Measurements from ENCODE around the gene MCU. TPM values are rescaled to one million over a fixed set of nuclear protein-coding genes. Genes with fewer than 3 reads are reported as not detected.

The MCU gene
- total and polyA plus RNA-seq, 2 of the 8 experiments (the other 6 are each of a cell fraction or from before 2014, with no cell fraction given): 51.6 to 62.2 TPM

DNA sequence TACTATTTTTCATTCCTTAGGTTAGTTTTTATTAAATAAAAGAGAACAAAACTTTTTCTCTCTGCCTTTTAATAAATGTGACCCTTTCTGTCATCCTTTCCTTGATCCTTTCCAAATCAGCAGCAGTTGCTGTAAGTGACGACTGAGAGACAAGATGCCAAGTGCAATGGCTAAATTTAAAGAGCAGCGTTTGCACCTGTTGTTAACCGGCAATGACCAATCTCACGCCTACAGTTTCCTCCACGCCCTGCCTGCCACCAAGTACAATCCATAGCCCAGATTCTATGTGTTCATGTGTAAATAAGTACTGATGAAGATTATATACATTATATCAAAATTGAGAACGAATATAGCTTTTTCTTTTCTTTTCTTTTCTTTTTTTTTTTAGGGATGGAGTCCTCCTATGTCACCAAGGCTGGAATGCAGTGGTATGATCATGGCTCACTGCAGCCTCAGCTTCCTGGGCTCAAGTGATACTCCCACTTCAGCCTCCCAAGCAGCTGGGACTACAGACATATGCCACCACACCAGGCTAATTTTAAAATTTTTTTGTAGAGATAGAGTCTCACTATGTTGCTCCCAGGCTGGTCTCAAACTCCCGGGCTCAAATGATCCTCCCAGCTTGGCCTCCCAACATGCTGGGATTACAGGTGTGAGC, 6.5 kb upstream of the MCU start:
- Histone ChIP-seq H2AK5ac (ENCODE audit: low read depth, low read length) (no peak overlapping the region), H4K20me1 (replicated peaks in 1 of 2; ENCODE audit: control insufficient read depth in 1 of 2, insufficient read depth in 2 of 2, low read length in 2 of 2) (no peaks in the 10 kb centered on the region), H2BK15ac (ENCODE audit: low read length) (no peak overlapping the region), H3K23ac (ENCODE audit: insufficient read length) (no peak overlapping the region), H3K27ac (ENCODE audit: low read depth, low read length) (no peak overlapping the region), H3K4me3 (ENCODE audit: extremely low read depth in 1 of 4, insufficient read depth in 2 of 4, low read depth in 3 of 4, low read length in 4 of 4) (no peak overlapping the region), H2BK12ac (ENCODE audit: low read depth, low read length) (no peak overlapping the region), H3K9me3 (ENCODE audit: insufficient read depth in 2 of 2, low read depth in 1 of 2, low read length in 1 of 2) (no peaks in the 10 kb centered on the region), H2BK120ac (replicated peaks; ENCODE audit: low read depth, low read length) (no peak overlapping the region), H3K4me1 (replicated peaks in 1 of 4; ENCODE audit: control insufficient read depth in 3 of 4, insufficient read depth in 4 of 4, low read length in 3 of 4) (no peaks in the 10 kb centered on the region), H2AFZ (ENCODE audit: low read length) (no peak overlapping the region), H3K9ac (replicated peaks in 1 of 4; ENCODE audit: extremely low read depth in 1 of 4, low read depth in 3 of 4, low read length in 3 of 4) (no peak overlapping the region), H3K36me3 (ENCODE audit: control insufficient read depth in 2 of 4, insufficient read depth in 4 of 4, low read length in 3 of 4) (no peaks in the 10 kb centered on the region), H3K27me3 (replicated peaks in 1 of 4; ENCODE audit: control insufficient read depth in 3 of 4, extremely low read depth in 1 of 4, insufficient read depth in 3 of 4, low read length in 3 of 4) (no peaks in the 10 kb centered on the region), H3K4me2 (ENCODE audit: insufficient read depth in 1 of 2, low read depth in 2 of 2, low read length in 2 of 2) (no peak overlapping the region), H4K5ac (ENCODE audit: insufficient read length, low read depth, low read length) (no peak overlapping the region), H2BK20ac (ENCODE audit: low read length) (no peak overlapping the region), H4K8ac (ENCODE audit: extremely low read depth, insufficient read depth, low read length) (no peak overlapping the region), H3K79me1 (ENCODE audit: low read depth, low read length) (no peaks in the 10 kb centered on the region), H3K79me2 (ENCODE audit: control insufficient read depth in 1 of 2, insufficient read depth in 2 of 2, low read length in 2 of 2) (no peaks in the 10 kb centered on the region), H3K23me2 (ENCODE audit: low read depth, low read length) (no peaks in the 10 kb centered on the region), H4K91ac (replicated peaks; ENCODE audit: insufficient read length, low read length) (no peak overlapping the region), H3K56ac (replicated peaks; ENCODE audit: insufficient read length, low read depth, low read length) (no peak overlapping the region), H3K14ac (ENCODE audit: insufficient read length) (no peak overlapping the region), H2BK5ac (ENCODE audit: low read depth, low read length) (no peak overlapping the region), H3K18ac (ENCODE audit: extremely low read depth, low read length) (no peak overlapping the region), H3K4ac (replicated peaks; ENCODE audit: insufficient read length, low read depth, low read length) (no peak overlapping the region)
- DNase-seq (ENCODE audit: low read depth in 1 of 2, low spot score in 2 of 2) (no peak), FAIRE-seq (no peak)
- 85% methylated on average over 7 of the region's 7 CpGs; no CpG with 5 or more reads in 1 of the 2 experiments for WGBS, 2 experiments (ENCODE audit: extremely low coverage in 1 of 2, insufficient coverage in 1 of 2, insufficient read length in 1 of 2, insufficient replicate concordance in 2 of 2, low coverage in 1 of 2, low lambda C conversion rate in 2 of 2, missing lambda C conversion rate in 1 of 2)
- POLR2A ChIA-PET (ENCODE audit: partially characterized antibody): interaction anchor here (1.2 kb wide), 1 partner anchor 10 kb away, joined by 4 read pairs; no protein-coding TSS in a partner anchor
- TF ChIP-seq EZH2 (IDR thresholded peaks at IDR 0.05; ENCODE audit: low read depth, low read length, severe bottlenecking) (no peak), ATF2 (IDR thresholded peaks at IDR 0.05; ENCODE audit: low read length) (no peak), GABPA (IDR thresholded peaks at IDR 0.05; ENCODE audit: borderline replicate concordance, insufficient read depth, low read length) (no peak), NRF1 (IDR thresholded peaks at IDR 0.05; ENCODE audit: low read depth, low read length) (no peak), CHD2 (IDR thresholded peaks at IDR 0.05; ENCODE audit: low read length) (no peak), HDAC2 (IDR thresholded peaks at IDR 0.05; ENCODE audit: borderline replicate concordance in 1 of 2, low read depth in 2 of 2, low read length in 2 of 2) (no peak), POLR2AphosphoS5 (IDR thresholded peaks at IDR 0.05; ENCODE audit: low read depth, low read length) (no peak)
- CTCF ChIA-PET (ENCODE audit: partially characterized antibody): interaction anchor here (1.0 to 1.8 kb wide), 4 partner anchors 10 to 376 kb away, joined by 3 to 5 read pairs (median 4); no protein-coding TSS in a partner anchor
